PC-9 (cell line): Measurements from ENCODE around the gene KLHL17. TPM values are rescaled to one million over a fixed set of nuclear protein-coding genes. Genes with fewer than 3 reads are reported as not detected.

Source experiments
- BruUV-seq: library from RNA; stranded (reverse); fragments of 400-500 nt; replicated peaks from 2 replicates; lab custom pipeline; 2021; lab: Mats Ljungman, UMichigan
- CTCF ChIA-PET: fragments of 300-600 bp; sonication (Branson Sonifier 250); formaldehyde crosslinking; loops from one replicate; lab custom pipeline; 2022; ENCODE audit warnings: antibody characterized with exemption; lab: Charles Lee
- POLR2A ChIA-PET: fragments of 300-600 bp; sonication (Branson Sonifier 250); formaldehyde crosslinking; loops from one replicate; lab custom pipeline; 2022; ENCODE audit warnings: antibody characterized with exemption; ENCODE audit not compliant: unreplicated experiment; lab: Charles Lee
- DNase-seq, 2 experiments: peaks; one replicate each; pipeline versions ENCODE4 v3.0.0 to v3.0.0-alpha.2; 2015 to 2022; ENCODE audit warnings: mixed read lengths in 1 of 2
- H2AFZ ChIP-seq: fragments of 200-600 bp; sonication (generic); 2 replicates; pipeline ENCODE4 v1.8.1; 2017; ENCODE audit warnings: antibody characterized with exemption
- H3F3A ChIP-seq: fragments of 200-600 bp; sonication (generic); 2 replicates; pipeline ENCODE4 v1.8.1; 2017; ENCODE audit warnings: antibody characterized with exemption, mild to moderate bottlenecking, low read depth; ENCODE audit not compliant: insufficient read depth
- H3K27ac ChIP-seq: fragments of 200-600 bp; sonication (generic); 2 replicates; pipeline ENCODE4 v1.6.1; 2016; ENCODE audit warnings: mixed run types
- H3K27me3 ChIP-seq: fragments of 200-600 bp; sonication (generic); 2 replicates; pipeline ENCODE4 v1.6.1; 2016; ENCODE audit warnings: low read depth, mixed run types; ENCODE audit not compliant: insufficient read depth
- H3K36me3 ChIP-seq: fragments of 200-600 bp; sonication (generic); 2 replicates; pipeline ENCODE4 v1.6.1; 2016; ENCODE audit warnings: low read depth, mixed run types
- H3K4me1 ChIP-seq: fragments of 200-600 bp; sonication (generic); replicated peaks from 2 replicates; pipeline ENCODE4 v1.6.1; 2016; ENCODE audit warnings: mixed run types; ENCODE audit not compliant: insufficient read depth
- H3K4me2 ChIP-seq: fragments of 200-600 bp; sonication (generic); 2 replicates; pipeline ENCODE4 v1.6.1; 2017; ENCODE audit warnings: mixed run types
- H3K4me3 ChIP-seq: fragments of 200-600 bp; sonication (generic); 2 replicates; pipeline ENCODE4 v1.6.1; 2016; ENCODE audit warnings: mixed run types
- H3K79me2 ChIP-seq: fragments of 200-600 bp; sonication (generic); 2 replicates; pipeline ENCODE4 v1.6.1; 2017; ENCODE audit warnings: low read depth, mixed run types
- H3K9me2 ChIP-seq: fragments of 200-600 bp; sonication (generic); 2 replicates; pipeline ENCODE4 v1.8.1; 2017; ENCODE audit warnings: mild to moderate bottlenecking; ENCODE audit not compliant: insufficient read depth
- H3K9me3 ChIP-seq: fragments of 200-600 bp; sonication (generic); 2 replicates; pipeline ENCODE4 v1.8.1; 2016; ENCODE audit warnings: low read depth; ENCODE audit not compliant: insufficient read depth
- H4K20me1 ChIP-seq: fragments of 200-600 bp; sonication (generic); 2 replicates; pipeline ENCODE4 v1.8.1; 2017; ENCODE audit not compliant: insufficient read depth
- CTCF ChIP-seq: fragments of 200-600 bp; sonication (generic); conservative IDR thresholded peaks from 2 replicates; pipeline ENCODE4 v1.6.1; 2017; ENCODE audit warnings: mixed run types, antibody characterized with exemption, mild to moderate bottlenecking, moderate library complexity
- EZH2 ChIP-seq: fragments of 200-600 bp; sonication (generic); IDR thresholded peaks from 2 replicates; pipeline ENCODE4 v1.8.0; 2017; ENCODE audit warnings: antibody characterized with exemption, low read depth
- intact Hi-C: fragments of 100-400 bp; cut with micrococcal nuclease; formaldehyde crosslinking; loops from one replicate; pipeline ENCODE4 v1.10.0; 2022; ENCODE audit not compliant: unreplicated experiment
- total RNA-seq: library from RNA; stranded (reverse); gene quantifications from 2 replicates; pipeline ENCODE4 v1.2.3, GENCODE V29; 2021

The KLHL17 gene
- total RNA-seq, 1 experiment from 2014 or later: 22.7 TPM

- intact Hi-C loops: loop anchor here (1.0 to 10.0 kb wide), 3 partner anchors 12 to 304 kb away; partner anchors contain the start of genes ACAP3, ISG15, PUSL1 and RNF223
- Histone ChIP-seq H4K20me1 (peaks cover 17% of the 10 kb centered on the region), H3K4me1 (peaks cover 7% of the 10 kb centered on the region), H3F3A (peaks cover 27% of the 10 kb centered on the region; the same call in 1 of the 2 replicates), H3K27ac (peak overlapping the region; percentile 100), H2AFZ (no peak overlapping the region; the same call in 1 of the 2 replicates), H3K27me3 (no peaks in the 10 kb centered on the region), H3K79me2 (peaks cover 30% of the 10 kb centered on the region), H3K4me3 (peak overlapping the region; percentile 97), H3K36me3 (no peaks in the 10 kb centered on the region), H3K4me2 (peak overlapping the region; percentile 89), H3K9me2 (no peaks in the 10 kb centered on the region), H3K9me3 (no peaks in the 10 kb centered on the region)
- ChIA-PET CTCF (no interaction called here), POLR2A (interaction anchor here (0.5 to 0.6 kb wide), 2 partner anchors 18 to 79 kb away, joined by 5 to 11 read pairs; no protein-coding TSS in a partner anchor)
- TF ChIP-seq EZH2 (no peak), CTCF (no peak)
- no peak for DNase-seq
- BruUV-seq: TSS peak; percentile 7
Observed at GRCh38 chr1:1001057-1001783, 40.8 kb downstream of the KLHL17 start.

GRCh38 chr1:1003618-1004419 is 43.4 kb downstream of the KLHL17 start:
- Histone ChIP-seq H3K4me2 (no peak overlapping the region), H3K79me2 (peaks cover 26% of the 10 kb centered on the region), H4K20me1 (peaks cover 6% of the 10 kb centered on the region; the same call in 1 of the 2 replicates), H3K9me3 (no peaks in the 10 kb centered on the region), H3K36me3 (no peaks in the 10 kb centered on the region), H3K27me3 (no peaks in the 10 kb centered on the region), H3K4me3 (no peak overlapping the region), H3K27ac (no peak overlapping the region), H3F3A (peaks cover 30% of the 10 kb centered on the region; the same call in 1 of the 2 replicates), H3K9me2 (no peaks in the 10 kb centered on the region), H2AFZ (no peak overlapping the region), H3K4me1 (peaks cover 15% of the 10 kb centered on the region)
- ChIA-PET CTCF (interaction anchor here (0.6 kb wide), 1 partner anchor 99 kb away, joined by 3 read pairs; no protein-coding TSS in a partner anchor), POLR2A (no interaction called here)
- no TSS peak for BruUV-seq
- intact Hi-C loops: loop anchor here (5.0 to 10.0 kb wide), 2 partner anchors 68 to 301 kb away; partner anchors contain the start of genes ACAP3, PUSL1 and RNF223
- TF ChIP-seq CTCF (no peak), EZH2 (no peak)
- DNase-seq: no peak

- Histone ChIP-seq H3F3A (peaks cover 30% of the 10 kb centered on the region; the same call in 1 of the 2 replicates), H3K9me2 (no peaks in the 10 kb centered on the region), H3K27me3 (no peaks in the 10 kb centered on the region), H3K9me3 (no peaks in the 10 kb centered on the region), H3K4me3 (no peak overlapping the region), H3K27ac (no peak overlapping the region), H3K4me2 (no peak overlapping the region), H3K4me1 (peaks cover 15% of the 10 kb centered on the region), H3K36me3 (no peaks in the 10 kb centered on the region), H4K20me1 (peaks cover 6% of the 10 kb centered on the region; the same call in 1 of the 2 replicates), H3K79me2 (peaks cover 24% of the 10 kb centered on the region), H2AFZ (no peak overlapping the region)
- TF ChIP-seq EZH2: no peak
- BruUV-seq: no TSS peak
- intact Hi-C loops: loop anchor here (5.0 to 10.0 kb wide), 2 partner anchors 68 to 300 kb away; partner anchors contain the start of genes ACAP3, PUSL1 and RNF223
- no peak for DNase-seq
- POLR2A ChIA-PET: no interaction called here
- CTCF ChIA-PET: interaction anchor here (0.6 kb wide), 1 partner anchor 100 kb away, joined by 3 read pairs; no protein-coding TSS in a partner anchor
Observed at GRCh38 chr1:1004420-1004779, 44.0 kb downstream of the KLHL17 start.
